ENCODE results near the gene BARX1.

DNA sequence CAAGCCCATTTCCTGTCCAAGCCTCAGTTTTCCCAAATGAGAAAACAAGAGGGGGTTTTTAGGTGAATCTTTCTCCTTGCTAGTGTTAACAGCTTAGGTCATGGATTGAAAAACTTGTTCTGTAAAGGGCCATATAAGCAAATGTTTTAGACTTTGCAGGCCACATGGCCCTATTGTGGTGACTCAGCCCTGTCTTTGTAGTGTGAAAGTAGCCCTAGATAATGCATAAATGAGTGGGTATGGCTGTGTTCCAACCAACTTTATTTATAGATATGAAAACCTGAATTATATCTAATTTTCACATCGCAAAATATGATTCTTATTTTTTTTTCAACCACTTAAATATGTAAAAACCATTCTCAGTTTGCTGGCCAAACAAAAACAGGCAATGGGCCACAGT is 6.9 kb upstream of the BARX1 start:
- TF ChIP-seq, protein P1, sequence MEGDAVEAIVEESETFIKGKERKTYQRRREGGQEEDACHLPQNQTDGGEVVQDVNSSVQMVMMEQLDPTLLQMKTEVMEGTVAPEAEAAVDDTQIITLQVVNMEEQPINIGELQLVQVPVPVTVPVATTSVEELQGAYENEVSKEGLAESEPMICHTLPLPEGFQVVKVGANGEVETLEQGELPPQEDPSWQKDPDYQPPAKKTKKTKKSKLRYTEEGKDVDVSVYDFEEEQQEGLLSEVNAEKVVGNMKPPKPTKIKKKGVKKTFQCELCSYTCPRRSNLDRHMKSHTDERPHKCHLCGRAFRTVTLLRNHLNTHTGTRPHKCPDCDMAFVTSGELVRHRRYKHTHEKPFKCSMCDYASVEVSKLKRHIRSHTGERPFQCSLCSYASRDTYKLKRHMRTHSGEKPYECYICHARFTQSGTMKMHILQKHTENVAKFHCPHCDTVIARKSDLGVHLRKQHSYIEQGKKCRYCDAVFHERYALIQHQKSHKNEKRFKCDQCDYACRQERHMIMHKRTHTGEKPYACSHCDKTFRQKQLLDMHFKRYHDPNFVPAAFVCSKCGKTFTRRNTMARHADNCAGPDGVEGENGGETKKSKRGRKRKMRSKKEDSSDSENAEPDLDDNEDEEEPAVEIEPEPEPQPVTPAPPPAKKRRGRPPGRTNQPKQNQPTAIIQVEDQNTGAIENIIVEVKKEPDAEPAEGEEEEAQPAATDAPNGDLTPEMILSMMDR (IDR thresholded peaks at IDR 0.05) = no peak
- TF ChIP-seq POLR2A (IDR thresholded peaks at IDR 0.05) = no peak
